ENCODE results near the gene NRM.
"Not testable (repeated sequence)": the region's sequence is repeated elsewhere in the genome, so short reads cannot be mapped to it uniquely, and the experiment has no call there.

NRM gene

GRCh38 chr6:30682143-30683117, 8.4 kb downstream of the NRM start:
- Histone ChIP-seq H3K27me3 (ENCODE audit: control insufficient read depth, insufficient read depth, low read length) (no peaks in the 10 kb centered on the region), H3K4me3 (ENCODE audit: low read length) (peak overlapping the region; percentile 66), H3K9ac (ENCODE audit: low read length) (peak overlapping the region; percentile 91), H3K36me3 (ENCODE audit: control insufficient read depth, insufficient read depth, low read length) (peaks cover 11% of the 10 kb centered on the region), H3K27ac (ENCODE audit: low read depth, low read length) (peak overlapping the region; percentile 99), H3K4me1 (ENCODE audit: control insufficient read depth, insufficient read depth, low read length) (peaks cover 31% of the 10 kb centered on the region)

GRCh38 chr6:30681766-30682142, 9.0 kb downstream of the NRM start:
- Histone ChIP-seq H3K4me3 (ENCODE audit: low read length) (peak overlapping the region; percentile 66), H3K4me1 (ENCODE audit: control insufficient read depth, insufficient read depth, low read length) (peaks cover 31% of the 10 kb centered on the region), H3K27me3 (ENCODE audit: control insufficient read depth, insufficient read depth, low read length) (no peaks in the 10 kb centered on the region), H3K9ac (ENCODE audit: low read length) (peak overlapping the region; percentile 57), H3K27ac (ENCODE audit: low read depth, low read length) (peak overlapping the region; percentile 99), H3K36me3 (ENCODE audit: control insufficient read depth, insufficient read depth, low read length) (peaks cover 18% of the 10 kb centered on the region)

GRCh38 chr6:30679765-30680535, 10.8 kb downstream of the NRM start:
- H3K27me3 ChIP-seq (ENCODE audit: control insufficient read depth, insufficient read depth, low read length) = no peaks in the 10 kb centered on the region
- H3K4me1 ChIP-seq (ENCODE audit: control insufficient read depth, insufficient read depth, low read length) = peaks cover 31% of the 10 kb centered on the region
- H3K9ac ChIP-seq (ENCODE audit: low read length) = no peak overlapping the region
- peak overlapping the region; percentile 77 for H3K27ac ChIP-seq (ENCODE audit: low read depth, low read length)
- H3K36me3 ChIP-seq (ENCODE audit: control insufficient read depth, insufficient read depth, low read length) = peaks cover 22% of the 10 kb centered on the region
- peak overlapping the region; percentile 54 for H3K4me3 ChIP-seq (ENCODE audit: low read length)

GRCh38 chr6:30678964-30679726, 11.6 kb downstream of the NRM start:
- Histone ChIP-seq H3K4me1 (ENCODE audit: control insufficient read depth, insufficient read depth, low read length) (peaks cover 31% of the 10 kb centered on the region), H3K9ac (ENCODE audit: low read length) (no peak overlapping the region), H3K27ac (ENCODE audit: low read depth, low read length) (peak overlapping the region; percentile 77), H3K27me3 (ENCODE audit: control insufficient read depth, insufficient read depth, low read length) (no peaks in the 10 kb centered on the region), H3K36me3 (ENCODE audit: control insufficient read depth, insufficient read depth, low read length) (peaks cover 22% of the 10 kb centered on the region), H3K4me3 (ENCODE audit: low read length) (peak overlapping the region; percentile 54)

GRCh38 chr6:30676660-30677285, 14.0 kb downstream of the NRM start:
- Histone ChIP-seq H3K4me3 (ENCODE audit: low read length) (no peak overlapping the region), H3K36me3 (ENCODE audit: control insufficient read depth, insufficient read depth, low read length) (peaks cover 22% of the 10 kb centered on the region), H3K27ac (ENCODE audit: low read depth, low read length) (no peak overlapping the region), H3K9ac (ENCODE audit: low read length) (no peak overlapping the region), H3K4me1 (ENCODE audit: control insufficient read depth, insufficient read depth, low read length) (peaks cover 20% of the 10 kb centered on the region), H3K27me3 (ENCODE audit: control insufficient read depth, insufficient read depth, low read length) (no peaks in the 10 kb centered on the region)

GRCh38 chr6:30672445-30673253, 18.1 kb downstream of the NRM start, which contains the start of gene DHX16:
Gene DHX16 (minus strand): TSS chr6:30673006. CDS start chr6:30672841, 165 bp downstream.
- Histone ChIP-seq H3K36me3 (ENCODE audit: control insufficient read depth, insufficient read depth, low read length) (peaks cover 28% of the 10 kb centered on the region), H3K27me3 (ENCODE audit: control insufficient read depth, insufficient read depth, low read length) (no peaks in the 10 kb centered on the region), H3K4me1 (ENCODE audit: control insufficient read depth, insufficient read depth, low read length) (peaks cover 5% of the 10 kb centered on the region), H3K27ac (ENCODE audit: low read depth, low read length) (peak within 1 kb of the TSS; percentile 65), H3K4me3 (ENCODE audit: low read length) (peak within 1 kb of the TSS; percentile 71), H3K9ac (ENCODE audit: low read length) (peak within 1 kb of the TSS; percentile 42)

DNA sequence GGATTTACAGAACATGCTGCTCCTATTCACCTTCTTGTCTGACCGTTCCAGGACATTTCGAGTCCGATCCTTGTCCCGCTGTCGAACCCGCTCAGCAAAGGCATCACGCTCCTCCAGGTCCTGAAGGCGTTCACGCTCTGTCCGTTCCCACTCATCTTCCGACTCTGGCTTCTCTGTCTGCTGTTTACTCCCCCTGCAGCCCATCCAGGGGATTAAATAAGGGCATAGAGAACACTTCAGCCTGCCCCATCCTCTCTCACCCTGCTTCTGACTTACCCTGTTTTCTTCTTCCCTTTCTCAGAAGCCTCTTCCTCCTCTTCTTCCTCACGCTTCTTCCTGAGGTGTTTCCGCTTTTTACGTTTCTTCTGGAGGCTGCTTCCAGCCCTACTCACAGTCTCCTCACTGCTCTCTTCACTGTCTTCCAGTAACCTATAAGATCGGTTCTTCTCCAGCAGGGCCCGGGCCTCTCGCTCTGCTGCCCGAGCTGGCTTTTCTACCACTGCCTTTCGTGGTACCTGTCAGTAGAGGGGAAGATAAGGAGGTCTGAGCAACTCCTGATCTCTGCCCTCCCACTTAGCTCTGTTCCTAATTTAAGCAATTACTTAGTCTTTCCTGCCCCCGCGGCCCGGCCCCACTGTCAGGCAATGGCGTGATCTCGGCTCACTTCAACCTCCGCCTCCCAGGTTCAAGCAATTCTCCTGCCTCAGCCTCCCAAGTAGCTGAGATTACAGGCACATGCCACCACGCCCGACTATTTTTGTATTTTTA, 19.8 kb downstream of the NRM start:
- Histone ChIP-seq H3K27ac (ENCODE audit: low read depth, low read length) (no peak overlapping the region), H3K4me1 (ENCODE audit: control insufficient read depth, insufficient read depth, low read length) (peaks cover 5% of the 10 kb centered on the region), H3K36me3 (ENCODE audit: control insufficient read depth, insufficient read depth, low read length) (peaks cover 23% of the 10 kb centered on the region), H3K27me3 (ENCODE audit: control insufficient read depth, insufficient read depth, low read length) (no peaks in the 10 kb centered on the region), H3K9ac (ENCODE audit: low read length) (no peak overlapping the region), H3K4me3 (ENCODE audit: low read length) (no peak overlapping the region)

- not testable (repeated sequence) for H3K4me3 ChIP-seq (ENCODE audit: low read length); H3K27me3 ChIP-seq (ENCODE audit: control insufficient read depth, insufficient read depth, low read length); H3K9ac ChIP-seq (ENCODE audit: low read length); H3K27ac ChIP-seq (ENCODE audit: low read depth, low read length); H3K4me1 ChIP-seq (ENCODE audit: control insufficient read depth, insufficient read depth, low read length)
- H3K36me3 ChIP-seq (ENCODE audit: control insufficient read depth, insufficient read depth, low read length) = peaks cover 58% of the 10 kb centered on the region
These were observed 24.5 kb downstream of the NRM start for GRCh38 chr6:30666300-30666699.

GRCh38 chr6:30664994-30665767, 25.6 kb downstream of the NRM start:
- no peak overlapping the region for H3K9ac ChIP-seq (ENCODE audit: low read length)
- no peaks in the 10 kb centered on the region for H3K27me3 ChIP-seq (ENCODE audit: control insufficient read depth, insufficient read depth, low read length)
- no peak overlapping the region for H3K4me3 ChIP-seq (ENCODE audit: low read length)
- H3K4me1 ChIP-seq (ENCODE audit: control insufficient read depth, insufficient read depth, low read length) = no peaks in the 10 kb centered on the region
- no peak overlapping the region for H3K27ac ChIP-seq (ENCODE audit: low read depth, low read length)
- peaks cover 53% of the 10 kb centered on the region for H3K36me3 ChIP-seq (ENCODE audit: control insufficient read depth, insufficient read depth, low read length)

GRCh38 chr6:30657922-30658321, 32.9 kb downstream of the NRM start:
- H3K36me3 ChIP-seq (ENCODE audit: control insufficient read depth, insufficient read depth, low read length) = peaks cover 63% of the 10 kb centered on the region
- H3K27me3 ChIP-seq (ENCODE audit: control insufficient read depth, insufficient read depth, low read length); H3K4me1 ChIP-seq (ENCODE audit: control insufficient read depth, insufficient read depth, low read length); H3K27ac ChIP-seq (ENCODE audit: low read depth, low read length); H3K4me3 ChIP-seq (ENCODE audit: low read length); H3K9ac ChIP-seq (ENCODE audit: low read length): not testable (repeated sequence)
